SJCRH30 (cell line): Measurements from ENCODE around the gene STXBP6. TPM values are rescaled to one million over a fixed set of nuclear protein-coding genes. Genes with fewer than 3 reads are reported as not detected.

Experiments used
- DNase-seq, 2 experiments: peaks; one replicate each; pipeline ENCODE4 v3.0.0-alpha.2; 2015 to 2020
- H3K27ac ChIP-seq: fragments of 250-450 bp; sonication (Bioruptor Pico); 2 replicates; pipeline ENCODE4 v1.5.1; 2020; ENCODE audit warnings: mild to moderate bottlenecking, moderate library complexity
- H3K27me3 ChIP-seq: fragments of 250-450 bp; sonication (Bioruptor Pico); 2 replicates; pipeline ENCODE4 v1.5.1; 2020; ENCODE audit warnings: mild to moderate bottlenecking, moderate library complexity
- H3K36me3 ChIP-seq: fragments of 250-450 bp; sonication (Bioruptor Pico); 2 replicates; pipeline ENCODE4 v1.5.1; 2020; ENCODE audit warnings: mild to moderate bottlenecking, moderate library complexity
- H3K4me1 ChIP-seq: fragments of 250-450 bp; sonication (Bioruptor Pico); 2 replicates; pipeline ENCODE4 v1.5.1; 2020; ENCODE audit warnings: mild to moderate bottlenecking, moderate library complexity
- H3K4me3 ChIP-seq: fragments of 250-450 bp; sonication (Bioruptor Pico); 2 replicates; pipeline ENCODE4 v1.5.1; 2020; ENCODE audit warnings: mild to moderate bottlenecking, moderate library complexity
- H3K9me3 ChIP-seq: fragments of 250-450 bp; sonication (Bioruptor Pico); replicated peaks from 2 replicates; pipeline ENCODE4 v1.5.1; 2020; ENCODE audit warnings: mild to moderate bottlenecking, moderate library complexity
- total RNA-seq: library from RNA; depleted of rRNA; stranded (reverse); fragments of >200 nt; shearing (Covaris generic); gene quantifications from 2 replicates; pipeline ENCODE4 v1.2.3, GENCODE V29; 2014

STXBP6 gene
- total RNA-seq, 1 experiment from 2014 or later: 2.9 TPM

DNA sequence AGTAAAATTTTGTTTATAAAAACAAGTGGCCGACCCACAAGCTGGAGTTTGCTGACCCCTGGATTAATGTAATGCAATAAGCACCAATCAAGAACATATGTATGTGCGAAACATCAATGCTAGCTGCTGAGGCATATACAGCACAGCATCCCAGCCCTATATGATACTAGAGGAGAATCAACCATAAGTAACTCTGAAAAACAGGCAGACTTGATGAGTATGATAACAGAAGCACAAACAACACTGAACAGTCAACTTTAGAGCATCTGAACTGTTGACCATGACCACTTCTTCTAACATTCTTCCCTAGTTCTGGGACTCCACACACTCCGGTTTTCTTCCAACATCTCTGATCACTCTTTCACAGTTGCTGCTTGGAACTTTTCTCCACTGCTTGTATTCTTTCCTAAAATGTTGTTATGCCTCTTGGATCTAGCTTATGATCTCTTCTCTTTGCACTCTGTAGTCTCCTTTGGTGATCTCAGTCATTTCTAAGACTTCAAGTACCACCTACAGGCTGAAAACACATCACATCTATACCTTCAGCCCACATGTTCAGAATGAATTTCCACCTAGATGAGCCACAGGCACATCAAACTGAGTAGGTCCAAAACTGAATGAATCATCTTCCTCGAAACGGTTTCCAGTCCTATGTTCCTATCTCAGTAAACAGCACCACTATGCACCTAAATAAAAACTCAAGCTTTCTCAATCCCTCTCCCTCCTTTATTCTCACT is 57.2 kb downstream of the STXBP6 start:
- Histone ChIP-seq H3K4me3 (no peak overlapping the region), H3K27ac (no peak overlapping the region), H3K27me3 (no peaks in the 10 kb centered on the region), H3K36me3 (no peaks in the 10 kb centered on the region), H3K9me3 (no peaks in the 10 kb centered on the region), H3K4me1 (no peaks in the 10 kb centered on the region)
- DNase-seq: no peak

DNA sequence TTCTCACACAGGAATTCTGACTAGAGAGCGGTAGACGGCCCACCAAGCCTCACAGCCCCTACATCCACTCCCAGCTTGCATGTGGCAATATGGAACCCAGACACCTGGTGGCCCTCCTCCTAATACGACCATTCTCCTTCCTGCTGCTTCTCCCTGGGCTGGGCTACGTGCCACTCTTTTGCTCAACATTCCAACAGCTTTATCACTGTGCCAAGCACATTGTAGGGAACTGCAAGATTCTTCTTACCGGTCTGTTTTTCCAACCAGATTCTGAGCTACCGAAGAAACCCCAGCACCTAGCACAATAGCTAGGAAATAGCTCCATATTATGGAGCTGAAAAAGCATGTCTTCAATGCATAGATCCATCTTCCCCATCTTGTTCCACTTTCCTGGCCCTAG is 58.1 kb downstream of the STXBP6 start:
- H3K4me3 ChIP-seq: no peak overlapping the region

DNA sequence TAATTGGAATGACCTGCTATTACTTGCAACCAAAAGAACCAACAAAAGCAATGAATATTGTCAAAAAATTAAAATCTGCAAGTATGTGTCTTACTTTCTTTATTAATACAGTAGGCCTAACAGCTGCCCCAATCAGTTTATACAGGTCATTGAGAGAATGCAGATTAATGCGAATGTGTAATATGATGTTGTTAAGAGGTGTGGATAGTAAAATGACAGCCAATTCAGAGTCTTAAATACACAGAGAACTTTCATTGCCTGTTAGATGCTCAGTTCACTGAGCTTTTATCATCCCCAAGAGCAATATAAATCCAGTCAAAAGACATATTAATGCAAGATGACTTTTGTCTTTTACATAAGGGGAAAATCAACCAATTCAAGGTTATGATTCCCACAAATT is 58.7 kb downstream of the STXBP6 start:
- Histone ChIP-seq H3K27me3 (no peaks in the 10 kb centered on the region), H3K27ac (no peak overlapping the region), H3K36me3 (no peaks in the 10 kb centered on the region), H3K4me3 (no peak overlapping the region), H3K4me1 (no peaks in the 10 kb centered on the region), H3K9me3 (no peaks in the 10 kb centered on the region)
- no peak for DNase-seq

More for the DNA sequence above, 58.1 kb downstream of the STXBP6 start:
- no peak for DNase-seq
- H3K4me1 ChIP-seq: no peaks in the 10 kb centered on the region
- no peaks in the 10 kb centered on the region for H3K9me3 ChIP-seq
- no peaks in the 10 kb centered on the region for H3K36me3 ChIP-seq
- H3K27ac ChIP-seq: no peak overlapping the region
- H3K27me3 ChIP-seq: no peaks in the 10 kb centered on the region

DNA sequence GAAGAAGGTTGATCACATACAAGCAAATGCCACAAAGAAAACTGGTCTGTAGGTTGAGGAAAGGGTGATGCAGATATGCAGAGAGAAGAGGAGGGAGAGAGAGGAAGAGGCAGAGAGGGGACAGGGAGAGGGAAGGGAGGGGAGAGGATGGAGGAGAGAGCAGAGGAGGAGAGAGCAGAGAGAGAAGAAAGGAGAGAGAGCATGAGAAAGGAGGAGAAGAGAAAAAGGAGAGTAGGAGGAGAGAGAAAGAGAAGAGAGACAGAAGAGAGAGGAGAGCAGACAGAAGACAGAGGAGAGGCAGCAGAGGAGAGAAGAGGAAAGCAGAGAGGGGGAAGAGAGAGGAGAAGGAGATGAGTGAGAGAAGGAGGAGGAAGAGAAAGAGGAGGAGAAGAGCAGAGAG is 59.2 kb downstream of the STXBP6 start:
- Histone ChIP-seq H3K4me3 (no peak overlapping the region), H3K36me3 (no peaks in the 10 kb centered on the region), H3K27ac (no peak overlapping the region), H3K27me3 (no peaks in the 10 kb centered on the region), H3K4me1 (no peaks in the 10 kb centered on the region), H3K9me3 (no peaks in the 10 kb centered on the region)
- no peak for DNase-seq

DNA sequence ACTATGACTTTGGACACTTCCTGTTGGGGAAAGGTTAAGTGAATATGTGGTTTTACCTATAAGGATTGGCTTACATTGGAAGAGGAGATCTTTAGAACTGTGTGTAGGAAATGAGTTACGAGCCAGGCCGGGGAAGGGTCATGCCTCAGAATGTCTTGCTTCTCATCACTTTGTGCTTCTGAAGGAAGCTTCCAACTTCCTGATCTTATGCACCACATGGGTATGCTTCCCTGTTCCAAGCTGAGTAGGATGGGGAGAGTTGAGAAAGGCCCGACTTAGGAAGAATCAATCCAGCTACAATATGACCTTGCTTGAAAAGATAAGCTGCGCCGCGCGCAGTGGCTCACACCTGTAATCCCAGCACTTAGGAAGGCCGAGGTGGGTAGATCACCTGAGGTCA is 59.9 kb downstream of the STXBP6 start:
- H3K36me3 ChIP-seq: no peaks in the 10 kb centered on the region
- H3K27me3 ChIP-seq: no peaks in the 10 kb centered on the region
- no peak overlapping the region for H3K4me3 ChIP-seq
- H3K27ac ChIP-seq: no peak overlapping the region
- DNase-seq: no peak
- H3K9me3 ChIP-seq: no peaks in the 10 kb centered on the region
- H3K4me1 ChIP-seq: peaks cover 6% of the 10 kb centered on the region

DNA sequence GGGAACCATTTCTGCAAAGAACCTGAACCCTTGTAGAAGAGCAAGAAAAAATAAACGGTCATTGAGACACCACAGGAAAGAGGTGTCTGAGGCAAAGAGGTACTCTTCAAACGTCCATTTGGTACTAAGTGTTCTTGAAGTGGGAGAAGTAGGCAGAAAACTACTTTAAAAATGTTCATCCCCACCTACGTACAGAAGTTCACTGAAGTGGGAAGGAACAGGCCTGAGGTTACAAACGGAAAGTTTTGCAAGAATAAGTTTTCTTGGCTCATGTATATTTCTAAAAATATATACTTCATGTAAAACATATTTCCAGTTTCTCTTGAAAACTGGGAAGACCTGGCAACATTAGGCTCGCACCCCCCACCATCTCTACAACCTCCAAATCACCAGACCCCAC is 61.2 kb downstream of the STXBP6 start:
- Histone ChIP-seq H3K27me3 (no peaks in the 10 kb centered on the region), H3K4me1 (peaks cover 12% of the 10 kb centered on the region), H3K4me3 (no peak overlapping the region), H3K36me3 (no peaks in the 10 kb centered on the region), H3K9me3 (no peaks in the 10 kb centered on the region), H3K27ac (no peak overlapping the region)
- DNase-seq: no peak

DNA sequence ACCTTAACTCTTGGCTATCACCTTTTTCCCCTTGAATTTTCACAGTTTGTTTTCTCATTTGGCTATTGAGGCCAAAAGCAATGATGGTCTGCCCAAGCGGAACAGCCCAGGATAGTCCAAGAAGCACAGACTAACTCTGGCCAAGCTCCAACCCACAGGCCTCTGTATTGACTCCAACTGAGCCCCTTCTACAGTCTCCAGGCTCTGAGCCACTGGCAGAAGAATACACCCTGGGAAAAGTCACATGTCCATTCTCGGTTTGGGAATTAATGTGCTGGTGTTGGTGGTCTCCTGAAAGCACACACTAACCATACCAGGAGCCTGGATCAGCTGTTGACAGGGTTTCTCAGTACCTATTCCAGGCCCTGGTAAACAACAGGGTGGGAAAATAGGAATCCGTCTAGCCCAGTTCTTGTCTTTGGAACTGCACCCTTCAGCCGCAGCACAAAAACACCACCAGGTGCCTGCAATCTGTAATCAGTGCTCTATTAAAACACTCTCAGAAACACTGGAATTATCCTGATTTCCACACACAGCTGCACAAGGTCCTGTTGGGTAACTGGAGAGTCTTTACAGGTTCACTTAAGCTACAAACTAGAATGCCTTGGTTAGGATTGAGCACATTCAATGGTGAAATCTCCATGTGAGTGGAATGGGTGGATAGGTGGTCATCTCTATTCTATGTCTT is 63.6 kb downstream of the STXBP6 start:
- peaks cover 12% of the 10 kb centered on the region for H3K4me1 ChIP-seq
- H3K9me3 ChIP-seq: no peaks in the 10 kb centered on the region
- H3K36me3 ChIP-seq: no peaks in the 10 kb centered on the region
- no peaks in the 10 kb centered on the region for H3K27me3 ChIP-seq
- H3K4me3 ChIP-seq: no peak overlapping the region
- DNase-seq: no peak
- no peak overlapping the region for H3K27ac ChIP-seq

DNA sequence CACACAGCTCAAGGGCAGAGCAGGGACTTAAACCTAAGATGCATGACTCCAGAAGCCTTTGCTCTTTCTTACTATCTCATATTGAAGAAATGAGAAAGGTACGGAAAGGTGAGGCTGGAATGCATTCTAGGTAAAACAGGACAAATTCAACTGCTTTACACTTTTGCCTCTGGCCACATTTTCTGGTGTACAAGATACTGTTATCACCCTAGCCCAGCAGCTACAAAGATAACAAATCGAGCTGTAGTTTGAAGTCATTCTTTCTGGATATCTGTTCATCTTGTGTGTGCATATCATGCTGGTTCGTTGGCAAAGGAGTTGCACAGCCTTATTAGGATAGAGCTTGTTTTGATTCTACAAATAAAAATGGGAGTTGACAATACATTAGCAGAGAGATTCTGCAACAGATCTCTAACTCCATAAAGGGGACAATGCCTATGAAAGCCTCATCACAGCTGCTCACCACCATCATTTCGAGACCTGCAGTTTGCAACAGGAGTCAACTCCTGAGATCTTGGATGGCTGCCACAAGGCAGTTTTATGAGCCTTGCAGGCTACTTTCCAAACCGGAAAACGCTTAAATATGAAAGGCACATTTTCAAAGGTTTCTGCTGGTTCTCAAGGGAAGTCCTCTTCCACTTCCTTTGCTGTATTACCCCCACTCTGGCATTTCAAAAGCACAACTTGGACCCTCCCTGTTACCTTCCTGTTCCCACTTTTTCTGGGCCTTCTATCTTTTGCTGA is 64.9 kb downstream of the STXBP6 start:
- DNase-seq: peak; percentile 60 to 75
- Histone ChIP-seq H3K36me3 (no peaks in the 10 kb centered on the region), H3K27ac (no peak overlapping the region), H3K4me1 (peaks cover 12% of the 10 kb centered on the region), H3K27me3 (no peaks in the 10 kb centered on the region), H3K9me3 (no peaks in the 10 kb centered on the region), H3K4me3 (no peak overlapping the region)

DNA sequence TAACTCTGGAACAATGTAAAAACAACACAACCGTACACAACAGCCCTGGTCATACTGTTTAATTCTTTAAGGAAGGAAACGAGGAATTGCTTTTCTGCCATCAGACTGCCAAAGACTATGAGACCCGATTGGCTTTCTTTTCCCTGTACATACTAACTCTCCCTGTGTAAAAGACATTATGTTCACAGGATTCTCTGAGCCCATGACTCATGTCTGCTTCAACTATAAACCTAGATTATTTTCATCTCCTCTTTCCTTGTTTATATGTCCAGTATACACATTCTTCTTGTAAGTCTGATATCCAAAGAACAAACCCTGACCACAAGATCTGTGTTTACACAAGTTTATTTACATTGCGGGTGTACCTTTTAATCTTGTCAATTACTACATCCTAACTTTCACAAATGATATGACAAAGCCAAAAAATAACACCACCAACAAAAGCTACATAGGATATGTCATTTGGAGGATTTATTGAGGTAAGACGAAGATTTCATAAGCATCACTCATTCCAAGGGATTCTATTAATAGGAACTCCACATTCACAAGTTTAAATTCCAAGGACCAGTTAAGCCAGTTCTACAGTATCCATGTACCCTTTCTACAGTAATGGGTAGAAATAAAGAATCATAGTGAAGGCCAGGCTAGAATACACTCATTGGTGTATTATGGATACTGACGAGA is 67.3 kb downstream of the STXBP6 start:
- Histone ChIP-seq H3K27ac (no peak overlapping the region), H3K9me3 (no peaks in the 10 kb centered on the region), H3K27me3 (no peaks in the 10 kb centered on the region), H3K4me1 (peaks cover 12% of the 10 kb centered on the region), H3K36me3 (no peaks in the 10 kb centered on the region), H3K4me3 (no peak overlapping the region)
- no peak for DNase-seq

DNA sequence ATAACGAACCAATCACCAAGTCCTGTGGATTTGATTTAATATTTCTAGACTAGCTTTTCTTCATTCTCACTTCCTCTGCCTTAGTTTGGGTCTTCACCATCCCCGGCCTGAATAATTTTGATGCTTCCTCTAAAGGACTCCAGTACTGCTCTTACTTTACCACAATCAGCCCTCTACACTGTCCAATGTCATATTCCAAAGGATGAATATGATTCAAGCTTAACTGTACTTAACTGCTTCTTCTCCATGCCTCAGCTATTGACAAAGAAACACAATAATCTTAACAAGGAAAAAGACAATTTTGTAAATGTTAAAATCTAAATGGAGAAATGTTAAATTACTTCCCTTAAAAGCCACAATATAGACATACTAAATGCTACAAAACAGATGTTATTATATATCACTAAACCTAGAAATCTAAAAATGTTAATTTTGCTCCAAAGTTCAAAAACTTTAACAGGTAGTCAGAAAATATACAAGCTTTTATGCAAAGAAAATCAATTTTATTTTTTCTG is 70.2 kb downstream of the STXBP6 start:
- DNase-seq: no peak
- no peaks in the 10 kb centered on the region for H3K27me3 ChIP-seq
- no peak overlapping the region for H3K27ac ChIP-seq
- no peaks in the 10 kb centered on the region for H3K36me3 ChIP-seq
- H3K4me1 ChIP-seq: 0 out of 2 replicates have a peak, but pooled peaks cover 3% of the 10 kb centered on the region
- no peak overlapping the region for H3K4me3 ChIP-seq
- H3K9me3 ChIP-seq: no peaks in the 10 kb centered on the region

DNA sequence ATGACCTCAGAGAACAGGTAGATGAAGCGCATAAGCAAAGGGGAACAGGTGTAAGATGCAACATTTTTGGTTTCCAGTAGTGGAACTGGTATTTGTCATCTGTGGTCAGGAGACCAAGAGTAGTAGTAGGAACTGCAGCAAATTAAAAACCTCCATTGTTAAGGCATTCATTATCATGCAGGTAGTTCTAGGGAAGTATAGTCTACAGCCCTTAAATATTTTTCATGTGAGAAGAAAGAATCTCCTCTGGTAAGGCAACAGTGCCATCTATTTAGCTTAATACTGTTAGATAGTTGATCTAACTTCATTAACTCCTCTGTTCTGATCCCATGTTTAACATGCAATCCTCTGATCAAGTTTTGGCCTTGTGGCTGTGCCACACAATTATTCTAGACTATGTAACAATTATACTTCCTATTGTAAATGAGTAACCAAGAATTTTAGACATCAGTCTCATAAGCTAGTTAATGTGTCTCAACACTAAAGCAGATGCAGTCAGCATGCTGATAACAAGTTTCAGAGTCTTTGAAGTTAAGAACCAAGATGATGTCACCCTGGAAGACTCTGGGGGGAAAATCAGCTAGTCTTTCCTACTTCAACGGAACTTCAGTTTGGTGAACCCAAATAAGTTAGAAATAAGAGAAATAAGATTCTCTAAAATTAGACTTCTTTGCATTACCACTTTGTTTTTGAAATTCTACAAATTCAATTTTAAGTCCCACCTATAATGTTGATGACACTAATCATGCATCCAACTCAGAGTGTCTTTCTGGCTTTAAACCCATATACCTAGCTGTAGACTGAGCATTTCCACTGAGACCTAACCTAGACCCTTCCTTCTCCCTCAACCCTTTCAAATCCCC is 70.9 kb downstream of the STXBP6 start:
- Histone ChIP-seq H3K4me3 (no peak overlapping the region), H3K27ac (no peak overlapping the region), H3K9me3 (no peaks in the 10 kb centered on the region), H3K27me3 (no peaks in the 10 kb centered on the region), H3K36me3 (no peaks in the 10 kb centered on the region), H3K4me1 (no peaks in the 10 kb centered on the region)
- no peak for DNase-seq

DNA sequence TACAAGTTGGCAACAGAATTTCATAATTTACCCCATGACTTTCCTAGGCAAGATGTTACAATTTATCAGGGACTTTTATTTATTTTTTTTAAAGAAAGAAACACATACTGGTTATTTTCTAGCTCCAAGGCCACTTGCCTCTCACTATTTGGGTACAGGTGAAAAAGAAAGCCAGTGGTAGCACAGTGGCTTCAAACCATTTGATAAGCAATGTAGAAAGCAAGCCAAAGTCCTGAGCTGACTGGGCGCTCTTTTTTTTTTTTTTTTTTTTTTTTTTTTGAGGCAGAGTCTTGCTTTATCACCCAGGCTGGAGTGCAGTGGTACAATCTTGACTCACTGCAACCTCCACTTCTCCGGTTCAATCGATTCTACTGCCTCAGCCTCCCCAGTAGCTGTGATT is 73.3 kb downstream of the STXBP6 start:
- no peak for DNase-seq
- Histone ChIP-seq H3K4me3 (no peak overlapping the region), H3K9me3 (no peaks in the 10 kb centered on the region), H3K27ac (no peak overlapping the region), H3K27me3 (no peaks in the 10 kb centered on the region), H3K36me3 (no peaks in the 10 kb centered on the region), H3K4me1 (no peaks in the 10 kb centered on the region)

DNA sequence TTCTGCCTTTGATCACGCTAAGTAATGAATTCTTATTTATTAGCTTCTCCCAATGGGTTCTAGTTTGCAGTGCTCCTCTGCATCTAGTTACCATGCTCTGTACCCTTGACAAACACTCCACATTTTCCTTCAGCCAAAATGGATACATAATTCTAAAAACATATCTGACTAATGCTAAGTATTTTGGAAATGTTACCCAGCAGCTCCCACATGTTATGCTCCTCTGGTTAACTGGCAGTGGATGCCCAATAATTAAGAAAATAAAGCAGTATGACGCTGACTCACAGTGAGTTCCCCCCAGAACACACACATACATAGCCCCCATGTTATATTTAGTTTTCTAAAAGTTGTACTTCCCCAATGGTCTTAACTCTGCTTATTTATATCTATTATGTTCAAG is 74.6 kb downstream of the STXBP6 start:
- H3K9me3 ChIP-seq: no peaks in the 10 kb centered on the region
- H3K36me3 ChIP-seq: no peaks in the 10 kb centered on the region
- no peak overlapping the region for H3K4me3 ChIP-seq
- H3K27ac ChIP-seq: no peak overlapping the region
- H3K27me3 ChIP-seq: no peaks in the 10 kb centered on the region
- H3K4me1 ChIP-seq: no peaks in the 10 kb centered on the region
- no peak for DNase-seq
